Parathyroid adenoma (tissue), 2 donors: Measurements from ENCODE around the gene TSPAN18.

ENCODE experiments used
- H2AFZ ChIP-seq: fragments of 300-600 bp; sonication (generic); one replicate; pipeline ENCODE4 v1.7.0; 2017; ENCODE audit warnings: antibody characterized with exemption, mild to moderate bottlenecking
- H3K27ac ChIP-seq: fragments of 300-600 bp; sonication (generic); one replicate; pipeline ENCODE4 v1.7.0; 2017
- H3K27me3 ChIP-seq: fragments of 300-600 bp; sonication (generic); one replicate; pipeline ENCODE4 v1.7.0; 2017; ENCODE audit warnings: low read length; ENCODE audit not compliant: control insufficient read depth, insufficient read depth
- H3K36me3 ChIP-seq: fragments of 300-600 bp; sonication (generic); one replicate; pipeline ENCODE4 v1.7.0; 2017; ENCODE audit warnings: low read length; ENCODE audit not compliant: control insufficient read depth, insufficient read depth
- H3K4me1 ChIP-seq: fragments of 300-600 bp; sonication (generic); one replicate; pipeline ENCODE4 v1.7.0; 2017; ENCODE audit warnings: control low read depth
- H3K4me2 ChIP-seq: fragments of 300-600 bp; sonication (generic); one replicate; pipeline ENCODE4 v1.7.0; 2017; ENCODE audit warnings: low read length
- H3K4me3 ChIP-seq: fragments of 300-600 bp; sonication (generic); one replicate; pipeline ENCODE4 v1.7.0; 2017; ENCODE audit warnings: low read depth, low read length
- H3K79me2 ChIP-seq: fragments of 300-600 bp; sonication (generic); one replicate; pipeline ENCODE4 v1.7.0; 2017; ENCODE audit warnings: control low read depth
- H3K9ac ChIP-seq: fragments of 300-600 bp; sonication (generic); one replicate; pipeline ENCODE4 v1.7.0; 2017; ENCODE audit warnings: mild to moderate bottlenecking
- H3K9me3 ChIP-seq: fragments of 300-600 bp; sonication (generic); one replicate; pipeline ENCODE4 v1.7.0; 2017; ENCODE audit warnings: low read length; ENCODE audit not compliant: control insufficient read depth
- TF ChIP-seq, protein P1 (sequence below): fragments of 300-600 bp; sonication (generic); IDR thresholded peaks from one replicate; pipeline ENCODE4 v1.7.0; 2017; ENCODE audit warnings: antibody characterized with exemption, mild to moderate bottlenecking
- donor health status: primary hyperparathyroidism.

The TSPAN18 gene

DNA sequence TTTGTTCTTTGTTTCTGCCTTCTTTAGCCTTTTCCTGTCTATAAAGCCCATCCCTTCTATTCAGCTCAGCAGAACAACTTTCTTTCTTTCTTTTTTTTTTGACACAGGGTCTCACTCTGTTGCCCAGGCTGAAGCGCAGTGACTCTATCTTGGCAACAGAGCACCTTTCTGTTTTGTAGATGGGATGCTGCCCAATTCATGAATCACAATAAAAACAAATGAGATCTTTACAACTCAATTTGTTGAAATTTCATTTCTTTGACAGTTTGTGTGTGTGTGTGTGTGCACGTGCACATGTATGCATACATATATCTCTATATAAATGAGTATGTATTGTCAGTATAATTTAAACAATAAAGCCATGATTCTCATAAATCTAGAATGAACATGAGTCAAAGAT is 25.5 kb downstream of the TSPAN18 start:
- no peaks in the 10 kb centered on the region for H3K4me1 ChIP-seq
- no peak overlapping the region for H3K4me3 ChIP-seq
- H3K27me3 ChIP-seq = no peaks in the 10 kb centered on the region
- H3K4me2 ChIP-seq = no peak overlapping the region
- no peaks in the 10 kb centered on the region for H3K79me2 ChIP-seq
- TF ChIP-seq, protein P1, sequence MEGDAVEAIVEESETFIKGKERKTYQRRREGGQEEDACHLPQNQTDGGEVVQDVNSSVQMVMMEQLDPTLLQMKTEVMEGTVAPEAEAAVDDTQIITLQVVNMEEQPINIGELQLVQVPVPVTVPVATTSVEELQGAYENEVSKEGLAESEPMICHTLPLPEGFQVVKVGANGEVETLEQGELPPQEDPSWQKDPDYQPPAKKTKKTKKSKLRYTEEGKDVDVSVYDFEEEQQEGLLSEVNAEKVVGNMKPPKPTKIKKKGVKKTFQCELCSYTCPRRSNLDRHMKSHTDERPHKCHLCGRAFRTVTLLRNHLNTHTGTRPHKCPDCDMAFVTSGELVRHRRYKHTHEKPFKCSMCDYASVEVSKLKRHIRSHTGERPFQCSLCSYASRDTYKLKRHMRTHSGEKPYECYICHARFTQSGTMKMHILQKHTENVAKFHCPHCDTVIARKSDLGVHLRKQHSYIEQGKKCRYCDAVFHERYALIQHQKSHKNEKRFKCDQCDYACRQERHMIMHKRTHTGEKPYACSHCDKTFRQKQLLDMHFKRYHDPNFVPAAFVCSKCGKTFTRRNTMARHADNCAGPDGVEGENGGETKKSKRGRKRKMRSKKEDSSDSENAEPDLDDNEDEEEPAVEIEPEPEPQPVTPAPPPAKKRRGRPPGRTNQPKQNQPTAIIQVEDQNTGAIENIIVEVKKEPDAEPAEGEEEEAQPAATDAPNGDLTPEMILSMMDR = no peak
- H3K9ac ChIP-seq = no peak overlapping the region
- H3K9me3 ChIP-seq = no peaks in the 10 kb centered on the region
- H3K27ac ChIP-seq = no peak overlapping the region
- H3K36me3 ChIP-seq = no peaks in the 10 kb centered on the region
- H2AFZ ChIP-seq = no peak overlapping the region

DNA sequence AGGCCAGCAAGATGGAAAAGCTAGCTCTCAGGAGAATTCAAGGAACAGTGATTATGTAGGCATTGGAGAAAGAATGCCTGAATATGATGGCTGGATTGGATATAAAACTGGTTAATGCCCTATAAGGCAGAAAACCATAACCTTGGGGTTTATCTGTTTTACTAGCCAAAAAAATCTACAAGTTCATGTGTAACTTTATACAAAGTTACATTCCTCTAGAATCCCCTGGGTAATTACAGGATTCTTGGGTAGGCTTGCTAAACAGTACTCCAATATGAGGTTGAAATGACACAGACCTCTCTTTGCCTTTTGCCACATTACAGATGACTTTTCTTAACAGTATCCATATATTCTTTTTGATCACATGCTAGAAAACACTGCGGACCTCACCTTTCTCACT is 26.0 kb downstream of the TSPAN18 start:
- H3K4me1 ChIP-seq = no peaks in the 10 kb centered on the region
- H3K79me2 ChIP-seq = no peaks in the 10 kb centered on the region

DNA sequence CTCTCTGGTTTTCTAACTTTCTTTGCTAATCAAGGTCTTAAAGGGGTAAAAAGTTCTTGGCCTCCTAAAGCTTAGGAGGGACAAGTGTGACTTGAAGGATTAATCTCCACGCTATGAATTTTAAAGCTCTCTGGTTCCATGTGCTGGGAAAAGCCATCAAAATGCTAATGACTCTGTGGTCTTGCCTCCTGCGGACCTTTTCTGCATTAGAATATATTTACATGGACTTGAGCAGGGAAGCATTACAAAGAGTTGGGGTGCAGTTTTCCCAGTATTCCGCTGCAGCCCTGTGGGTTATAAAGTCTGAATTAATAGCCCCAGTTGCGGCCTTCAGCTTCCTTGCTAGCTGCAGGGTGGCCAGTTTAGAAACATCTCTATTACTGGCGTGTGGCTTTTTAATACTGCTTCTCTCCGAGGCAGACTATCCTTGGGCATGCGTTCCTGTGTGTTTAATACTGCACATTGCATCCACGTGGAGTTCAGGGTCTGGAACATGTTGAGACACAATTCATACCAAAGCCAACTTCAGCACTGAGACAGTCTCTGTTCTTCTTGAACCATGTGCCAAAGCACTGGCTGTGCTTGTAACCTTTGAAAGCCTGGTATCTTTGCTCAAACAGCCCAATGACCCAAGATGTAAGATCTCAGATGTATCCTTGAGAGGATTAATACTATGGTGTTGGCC is 27.3 kb downstream of the TSPAN18 start:
- Histone ChIP-seq H3K9ac (no peak overlapping the region), H3K4me2 (no peak overlapping the region), H3K36me3 (no peaks in the 10 kb centered on the region), H3K4me3 (no peak overlapping the region), H3K27ac (no peak overlapping the region), H3K4me1 (no peaks in the 10 kb centered on the region), H3K79me2 (no peaks in the 10 kb centered on the region), H3K9me3 (no peaks in the 10 kb centered on the region), H2AFZ (no peak overlapping the region), H3K27me3 (no peaks in the 10 kb centered on the region)
- TF ChIP-seq, protein P1 = no peak

More for the DNA sequence above, 26.0 kb downstream of the TSPAN18 start:
- no peaks in the 10 kb centered on the region for H3K9me3 ChIP-seq
- H3K27ac ChIP-seq = no peak overlapping the region
- no peak overlapping the region for H3K4me3 ChIP-seq
- no peaks in the 10 kb centered on the region for H3K27me3 ChIP-seq
- H2AFZ ChIP-seq = no peak overlapping the region
- no peak overlapping the region for H3K4me2 ChIP-seq
- H3K9ac ChIP-seq = no peak overlapping the region
- no peaks in the 10 kb centered on the region for H3K36me3 ChIP-seq
- TF ChIP-seq, protein P1 = no peak

DNA sequence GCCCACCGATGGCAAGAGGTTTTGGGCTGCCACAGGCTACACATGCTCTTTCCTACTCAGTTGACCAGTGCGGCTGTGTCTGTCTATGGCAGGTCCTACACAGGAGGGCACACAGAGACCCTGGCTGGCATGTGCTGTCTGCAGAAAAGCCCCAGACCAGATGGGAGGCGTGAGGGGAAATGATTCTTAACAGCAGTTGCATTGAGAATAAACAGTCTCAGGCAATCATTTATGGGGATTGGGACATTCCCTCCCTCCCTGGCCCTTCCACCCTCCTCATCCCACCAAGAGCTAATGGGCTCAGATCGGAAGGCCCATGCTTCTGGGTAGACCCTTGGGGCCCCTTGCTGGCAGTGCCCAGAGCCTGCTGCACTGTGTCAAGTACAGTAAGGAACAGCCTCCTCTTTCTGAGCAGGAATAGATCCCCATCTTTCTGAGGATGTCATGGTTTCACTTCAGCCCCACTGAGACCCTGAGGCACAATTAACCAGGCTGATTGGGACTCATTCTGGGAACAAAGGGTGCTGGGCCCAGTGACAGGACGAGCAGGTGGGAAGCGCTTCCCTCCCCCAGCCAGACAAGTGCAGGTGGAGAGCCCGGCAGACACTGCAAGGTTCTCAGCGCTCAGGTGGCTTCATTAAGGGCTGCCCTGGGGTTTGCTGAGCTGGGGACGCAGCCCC is 28.3 kb downstream of the TSPAN18 start:
- TF ChIP-seq, protein P1 = no peak
- Histone ChIP-seq H3K27ac (no peak overlapping the region), H3K27me3 (no peaks in the 10 kb centered on the region), H3K9ac (no peak overlapping the region), H2AFZ (no peak overlapping the region), H3K4me2 (no peak overlapping the region), H3K36me3 (no peaks in the 10 kb centered on the region), H3K79me2 (no peaks in the 10 kb centered on the region), H3K4me1 (no peaks in the 10 kb centered on the region), H3K4me3 (no peak overlapping the region), H3K9me3 (no peaks in the 10 kb centered on the region)
